ENCODE measurements around the gene CHST7.

DNA sequence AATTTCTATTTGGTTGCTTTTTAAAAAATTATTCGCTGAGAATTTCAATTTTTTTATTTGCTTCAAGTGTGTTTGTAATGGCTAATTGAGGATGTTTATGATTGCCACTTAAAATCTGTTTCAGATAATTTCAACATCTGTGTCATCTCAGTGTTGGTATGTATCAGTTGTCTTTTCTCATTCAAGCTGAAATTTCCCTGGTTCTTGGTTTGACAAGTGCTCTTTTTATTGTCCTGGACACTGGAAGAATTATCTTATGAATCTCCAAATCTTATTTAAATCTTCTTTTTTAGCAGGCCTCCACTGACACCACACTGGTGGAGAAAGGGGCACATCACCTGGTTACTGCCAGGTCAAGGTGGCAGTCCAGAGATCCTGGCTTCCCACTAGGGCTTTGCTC is 21.5 kb downstream of the CHST7 start:
- TF ChIP-seq, protein P1, sequence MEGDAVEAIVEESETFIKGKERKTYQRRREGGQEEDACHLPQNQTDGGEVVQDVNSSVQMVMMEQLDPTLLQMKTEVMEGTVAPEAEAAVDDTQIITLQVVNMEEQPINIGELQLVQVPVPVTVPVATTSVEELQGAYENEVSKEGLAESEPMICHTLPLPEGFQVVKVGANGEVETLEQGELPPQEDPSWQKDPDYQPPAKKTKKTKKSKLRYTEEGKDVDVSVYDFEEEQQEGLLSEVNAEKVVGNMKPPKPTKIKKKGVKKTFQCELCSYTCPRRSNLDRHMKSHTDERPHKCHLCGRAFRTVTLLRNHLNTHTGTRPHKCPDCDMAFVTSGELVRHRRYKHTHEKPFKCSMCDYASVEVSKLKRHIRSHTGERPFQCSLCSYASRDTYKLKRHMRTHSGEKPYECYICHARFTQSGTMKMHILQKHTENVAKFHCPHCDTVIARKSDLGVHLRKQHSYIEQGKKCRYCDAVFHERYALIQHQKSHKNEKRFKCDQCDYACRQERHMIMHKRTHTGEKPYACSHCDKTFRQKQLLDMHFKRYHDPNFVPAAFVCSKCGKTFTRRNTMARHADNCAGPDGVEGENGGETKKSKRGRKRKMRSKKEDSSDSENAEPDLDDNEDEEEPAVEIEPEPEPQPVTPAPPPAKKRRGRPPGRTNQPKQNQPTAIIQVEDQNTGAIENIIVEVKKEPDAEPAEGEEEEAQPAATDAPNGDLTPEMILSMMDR (IDR thresholded peaks at IDR 0.05): no peak
- no peak for TF ChIP-seq POLR2A (IDR thresholded peaks at IDR 0.05)
